Measurements from ENCODE around the gene HRH3.

The HRH3 gene

DNA sequence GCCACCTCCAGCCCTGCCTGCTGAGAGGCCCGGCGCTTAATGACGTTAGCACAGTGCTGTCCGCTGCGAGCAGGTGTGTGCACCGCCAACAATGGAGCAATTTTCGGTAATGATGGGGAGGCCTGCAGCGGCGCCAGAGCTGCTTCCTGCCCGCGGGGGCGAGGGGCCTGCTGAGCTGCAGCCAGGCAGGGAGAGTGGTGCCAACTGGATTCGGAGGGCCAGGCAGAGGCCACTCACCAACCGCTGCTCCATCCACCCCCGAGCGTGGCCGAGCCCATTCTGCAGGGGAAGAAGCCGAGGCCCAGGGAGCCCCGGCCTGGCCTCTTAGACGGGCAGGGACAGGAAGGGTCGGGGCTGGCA lies 9.6 kb downstream of the HRH3 start:
- Mint-ChIP-seq H3K27me3 (peaks cover 25% of the 10 kb centered on the region), H3K4me3 (no peak overlapping the region), H3K27ac (no peak overlapping the region), H3K36me3 (ENCODE audit: low read depth) (peaks cover 9% of the 10 kb centered on the region), H3K9me3 (no peaks in the 10 kb centered on the region), H3K4me1 (ENCODE audit: low read depth) (no peaks in the 10 kb centered on the region)
- intact Hi-C loops (cut with micrococcal nuclease), result no loop called here

DNA sequence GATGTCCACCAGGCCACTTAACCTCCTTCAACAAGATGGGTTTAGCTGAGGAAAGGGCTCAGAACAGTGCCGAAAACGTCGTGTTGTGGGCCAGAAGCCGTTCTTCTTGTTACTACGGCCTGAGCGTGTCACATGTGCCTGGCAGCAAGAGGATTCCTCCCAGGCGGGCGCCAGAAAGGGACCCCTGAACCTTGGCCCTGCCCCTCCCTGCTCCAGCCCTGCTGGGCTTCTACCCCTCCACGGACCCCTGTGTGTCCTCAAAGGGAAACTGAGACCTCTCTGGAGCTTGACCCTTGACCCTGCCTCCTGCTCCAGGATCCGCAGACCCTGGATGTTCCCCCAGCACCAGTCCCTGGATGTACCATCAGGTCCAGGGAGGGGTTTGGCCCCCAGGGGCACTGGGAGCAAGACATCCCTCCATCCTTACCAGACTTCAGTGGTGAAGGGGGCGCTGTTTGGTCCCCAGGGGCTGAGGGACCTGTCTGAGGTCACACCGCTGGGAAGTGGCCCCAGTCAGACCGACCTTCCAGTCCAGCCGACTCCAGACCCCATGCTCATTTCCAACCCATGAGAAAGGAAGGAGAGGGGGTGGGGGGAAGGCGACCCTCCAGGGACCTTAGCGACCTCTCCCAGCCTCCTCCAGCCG lies 10.1 kb downstream of the HRH3 start:
- no peaks in the 10 kb centered on the region for H3K4me1 Mint-ChIP-seq (ENCODE audit: low read depth)
- H3K36me3 Mint-ChIP-seq (ENCODE audit: low read depth), result peaks cover 14% of the 10 kb centered on the region
- no peaks in the 10 kb centered on the region for H3K9me3 Mint-ChIP-seq
- no peak overlapping the region for H3K27ac Mint-ChIP-seq
- peaks cover 23% of the 10 kb centered on the region for H3K27me3 Mint-ChIP-seq
- no peak overlapping the region for H3K4me3 Mint-ChIP-seq
- intact Hi-C loops (cut with micrococcal nuclease), result no loop called here

DNA sequence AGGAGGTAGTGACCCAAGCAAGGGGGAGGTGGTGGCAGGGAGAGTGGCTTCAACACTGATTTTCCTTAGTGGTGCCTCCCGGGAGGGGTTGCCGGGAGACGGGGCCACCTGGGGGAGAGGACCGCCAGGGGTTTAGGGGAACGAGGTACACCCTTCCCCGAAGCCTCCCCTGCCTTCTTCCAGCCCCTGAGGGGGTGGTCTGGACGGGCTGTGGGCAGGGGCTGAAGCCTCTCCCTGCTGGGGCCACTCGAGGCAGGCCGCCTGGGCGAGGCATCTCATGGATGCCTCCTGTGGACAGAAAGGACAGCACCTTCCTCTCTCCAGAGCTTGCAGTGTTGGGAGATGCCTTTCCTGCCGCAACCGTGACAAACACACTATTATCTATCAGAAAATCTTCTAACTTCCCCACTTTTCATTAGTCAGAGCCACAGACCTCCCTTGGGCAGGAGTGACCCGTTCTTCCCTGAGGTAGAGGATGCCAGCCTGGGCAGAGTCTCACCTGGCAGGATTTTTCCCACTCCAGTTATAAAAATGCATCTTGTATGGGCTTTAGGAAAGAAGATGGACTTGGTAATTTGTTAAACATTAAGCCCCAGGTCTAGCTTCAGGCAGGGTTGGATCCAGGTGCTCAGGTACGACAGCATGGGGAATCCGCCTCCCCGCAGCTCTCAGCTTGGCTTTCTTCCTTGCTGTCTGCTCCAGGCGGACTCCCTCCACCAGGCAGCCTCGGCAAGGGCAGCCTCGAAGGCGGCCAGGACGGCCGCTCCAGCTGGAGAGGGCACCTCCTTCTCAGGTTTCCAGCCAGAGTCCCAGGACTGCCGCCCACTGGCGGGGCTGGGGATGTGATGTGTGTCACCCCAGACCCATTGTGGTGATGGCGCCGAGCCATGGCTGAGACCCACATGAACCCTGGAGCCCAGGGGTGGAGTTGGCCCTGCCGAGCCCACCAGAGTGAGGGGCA lies 11.0 kb downstream of the HRH3 start:
- Mint-ChIP-seq H3K27me3 (peaks cover 16% of the 10 kb centered on the region), H3K4me1 (ENCODE audit: low read depth) (no peaks in the 10 kb centered on the region), H3K4me3 (no peak overlapping the region), H3K9me3 (no peaks in the 10 kb centered on the region), H3K36me3 (ENCODE audit: low read depth) (peaks cover 19% of the 10 kb centered on the region), H3K27ac (no peak overlapping the region)
- intact Hi-C loops (cut with micrococcal nuclease), result no loop called here

DNA sequence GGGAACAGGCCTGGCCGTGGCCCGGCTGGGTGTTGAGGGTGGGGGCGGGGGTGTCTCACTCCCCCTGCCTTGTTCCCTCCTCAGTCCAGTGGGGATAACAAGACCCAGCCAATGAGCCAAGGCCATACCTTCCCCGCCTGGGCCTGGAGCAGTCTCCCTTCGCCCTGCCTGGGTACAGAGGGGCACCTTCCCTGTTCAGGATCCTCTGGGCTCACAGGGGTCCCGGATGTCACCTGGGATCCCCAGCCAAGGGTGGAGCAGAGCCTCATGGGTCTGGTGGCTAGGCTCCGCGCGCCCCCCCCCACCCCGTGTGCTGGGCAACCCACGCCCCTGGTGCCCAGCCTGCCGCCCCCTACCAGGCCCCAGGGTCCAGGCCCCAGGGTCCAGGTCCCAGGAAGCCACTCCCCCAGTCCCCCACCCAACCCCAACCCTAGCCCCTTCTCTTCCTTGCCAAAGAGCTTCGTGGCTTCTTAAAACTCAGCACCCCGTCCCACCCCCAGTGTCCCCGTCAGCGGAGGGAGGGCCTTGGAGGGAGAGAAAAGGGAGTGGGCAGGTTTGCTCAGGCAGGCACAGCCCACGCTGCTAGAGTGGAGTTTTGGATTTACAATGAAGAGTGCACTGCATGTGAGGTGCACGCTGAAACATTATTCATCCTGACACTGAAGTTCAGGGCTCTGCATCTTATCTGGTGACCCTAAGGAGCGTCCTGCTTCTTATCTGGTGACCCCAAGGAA lies 11.8 kb downstream of the HRH3 start:
- H3K27me3 Mint-ChIP-seq, result peaks cover 16% of the 10 kb centered on the region
- intact Hi-C loops (cut with micrococcal nuclease), result no loop called here
- no peak overlapping the region for H3K27ac Mint-ChIP-seq
- no peaks in the 10 kb centered on the region for H3K9me3 Mint-ChIP-seq
- H3K4me3 Mint-ChIP-seq, result no peak overlapping the region
- H3K4me1 Mint-ChIP-seq (ENCODE audit: low read depth), result no peaks in the 10 kb centered on the region
- peaks cover 28% of the 10 kb centered on the region for H3K36me3 Mint-ChIP-seq (ENCODE audit: low read depth)

DNA sequence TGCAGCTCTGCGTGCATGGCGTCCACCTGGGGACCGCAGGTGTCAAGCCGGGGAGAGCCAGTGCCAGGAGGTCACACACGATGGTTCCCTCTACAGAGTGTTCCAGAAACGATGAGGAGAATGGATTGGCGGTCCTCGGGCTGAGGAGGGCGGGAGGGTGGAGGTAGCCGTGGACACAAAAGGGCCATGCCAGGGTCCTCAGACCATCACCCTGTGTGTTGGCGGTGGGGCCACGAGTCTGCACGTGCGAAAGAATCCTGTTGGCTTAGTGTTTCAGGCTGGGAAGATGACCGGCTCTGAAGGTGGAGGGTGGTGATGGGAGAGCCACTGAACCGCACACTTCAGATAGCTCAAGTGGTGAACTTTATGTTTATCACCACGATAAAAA lies 13.7 kb downstream of the HRH3 start:
- intact Hi-C loops (cut with micrococcal nuclease), result no loop called here
- H3K36me3 Mint-ChIP-seq (ENCODE audit: low read depth), result peaks cover 46% of the 10 kb centered on the region
- no peak overlapping the region for H3K4me3 Mint-ChIP-seq
- no peaks in the 10 kb centered on the region for H3K4me1 Mint-ChIP-seq (ENCODE audit: low read depth)
- peaks cover 8% of the 10 kb centered on the region for H3K27me3 Mint-ChIP-seq
- no peak overlapping the region for H3K27ac Mint-ChIP-seq
- H3K9me3 Mint-ChIP-seq, result no peaks in the 10 kb centered on the region

DNA sequence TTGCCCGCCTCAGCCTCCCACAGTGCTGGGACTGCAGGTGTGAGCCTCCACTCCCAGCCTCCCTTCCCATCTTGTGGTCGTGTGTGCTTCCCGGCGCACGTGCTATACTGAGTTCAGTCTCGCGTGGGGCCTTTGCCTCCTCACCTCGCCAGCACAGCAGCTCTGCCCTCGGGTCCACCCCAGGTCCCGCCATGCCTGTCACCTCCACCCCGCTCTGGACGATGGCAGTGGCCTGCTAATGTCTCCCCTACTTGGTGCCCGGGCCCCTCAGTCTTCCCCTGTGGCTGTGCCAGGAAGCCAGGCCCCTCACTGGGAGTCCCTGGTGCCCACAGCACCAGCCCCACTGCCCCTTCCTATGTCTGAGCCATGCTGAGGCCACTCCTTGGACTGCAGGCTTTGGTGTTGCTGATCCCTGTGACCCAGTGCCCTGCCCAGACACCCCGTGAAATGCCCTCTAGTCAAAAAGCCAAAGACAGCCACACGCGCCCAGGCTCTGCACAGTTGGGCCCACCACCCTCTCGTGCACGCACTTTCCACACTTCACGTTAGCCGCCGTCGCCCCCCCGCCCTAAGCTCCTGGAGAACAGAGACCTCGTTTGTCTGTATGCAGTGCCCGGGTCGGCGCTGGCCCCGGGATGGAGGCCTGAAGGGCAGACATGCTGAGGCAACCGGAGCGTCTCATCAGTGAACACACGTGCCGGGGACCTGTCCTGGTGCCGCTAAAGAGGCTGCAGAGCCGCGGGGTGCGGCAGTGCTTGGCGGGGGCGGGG lies 14.3 kb downstream of the HRH3 start:
- H3K27me3 Mint-ChIP-seq, result peaks cover 8% of the 10 kb centered on the region
- H3K4me1 Mint-ChIP-seq (ENCODE audit: low read depth), result no peaks in the 10 kb centered on the region
- no peak overlapping the region for H3K27ac Mint-ChIP-seq
- H3K4me3 Mint-ChIP-seq, result no peak overlapping the region
- peaks cover 52% of the 10 kb centered on the region for H3K36me3 Mint-ChIP-seq (ENCODE audit: low read depth)
- no peaks in the 10 kb centered on the region for H3K9me3 Mint-ChIP-seq
- intact Hi-C loops (cut with micrococcal nuclease), result no loop called here

DNA sequence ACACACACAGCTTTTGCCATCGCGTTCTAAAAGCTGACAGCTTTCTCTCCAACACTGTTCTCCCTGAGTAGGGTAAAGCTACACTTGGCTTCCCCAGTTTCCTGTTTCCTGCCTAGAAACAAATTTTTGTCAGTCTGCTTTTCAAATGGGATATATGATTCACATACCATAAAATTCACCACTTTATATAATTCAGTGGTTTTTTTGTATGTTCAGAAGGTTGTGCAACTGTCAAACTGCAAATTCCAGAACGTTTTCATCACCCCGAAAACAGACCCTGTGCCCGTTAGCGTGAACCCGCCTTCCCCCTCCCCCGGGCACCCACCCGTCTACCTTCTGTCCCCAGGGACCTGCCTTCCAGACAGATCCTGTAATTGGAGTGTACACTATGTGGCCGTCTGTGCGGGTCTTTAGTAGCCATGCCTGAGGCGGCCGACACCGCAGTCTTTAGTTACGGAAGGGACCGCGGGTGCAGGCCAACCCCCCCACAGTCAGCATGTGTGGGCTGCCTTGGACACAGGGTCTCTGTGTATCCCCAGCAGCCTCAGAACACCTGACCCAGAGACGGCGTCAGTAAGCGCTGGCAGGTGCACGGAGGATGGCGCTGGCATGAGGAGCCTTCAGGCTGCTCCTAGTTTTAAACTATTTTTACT lies 16.6 kb downstream of the HRH3 start:
- H3K27me3 Mint-ChIP-seq, result no peaks in the 10 kb centered on the region
- intact Hi-C loops (cut with micrococcal nuclease), result no loop called here
- no peak overlapping the region for H3K4me3 Mint-ChIP-seq
- no peaks in the 10 kb centered on the region for H3K4me1 Mint-ChIP-seq (ENCODE audit: low read depth)
- H3K27ac Mint-ChIP-seq, result no peak overlapping the region
- no peaks in the 10 kb centered on the region for H3K9me3 Mint-ChIP-seq
- peaks cover 75% of the 10 kb centered on the region for H3K36me3 Mint-ChIP-seq (ENCODE audit: low read depth)

DNA sequence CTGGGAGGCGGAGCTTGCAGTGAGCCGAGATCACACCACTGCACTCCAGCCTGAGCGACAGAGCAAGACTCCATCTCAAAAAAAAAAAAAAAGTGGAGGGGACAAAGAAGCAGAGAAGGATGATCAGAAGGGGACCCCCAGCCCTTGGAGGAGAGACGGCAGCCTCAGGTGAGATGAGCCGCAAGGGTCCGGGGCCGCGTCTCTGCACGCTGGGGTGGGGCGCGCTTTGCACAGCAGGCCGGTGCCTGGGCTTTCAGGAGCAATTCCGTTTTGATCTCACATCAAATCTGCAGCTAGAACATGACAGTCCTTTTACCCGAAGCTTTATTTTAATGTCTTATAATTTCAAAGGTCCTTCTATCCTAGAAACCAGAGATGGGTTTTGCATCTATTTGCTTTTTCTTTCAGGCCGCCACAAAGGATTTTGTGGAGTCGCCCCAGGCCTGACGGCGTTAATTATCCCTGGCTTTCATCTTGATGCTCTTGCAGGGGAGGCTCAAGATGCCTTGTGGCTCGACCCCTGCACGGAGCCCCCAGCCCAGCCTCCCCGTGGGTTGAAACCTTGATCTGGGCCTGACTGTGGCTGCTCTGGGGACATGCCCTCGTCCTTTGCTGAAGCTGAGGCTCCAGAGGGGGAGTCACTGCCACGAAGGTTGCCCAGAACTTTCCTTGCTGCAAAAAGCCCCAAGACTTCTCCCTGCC lies 17.3 kb downstream of the HRH3 start:
- intact Hi-C loops (cut with micrococcal nuclease), result no loop called here
- Mint-ChIP-seq H3K4me3 (no peak overlapping the region), H3K27me3 (no peaks in the 10 kb centered on the region), H3K36me3 (ENCODE audit: low read depth) (peaks cover 82% of the 10 kb centered on the region), H3K27ac (no peak overlapping the region), H3K4me1 (ENCODE audit: low read depth) (no peaks in the 10 kb centered on the region), H3K9me3 (no peaks in the 10 kb centered on the region)

DNA sequence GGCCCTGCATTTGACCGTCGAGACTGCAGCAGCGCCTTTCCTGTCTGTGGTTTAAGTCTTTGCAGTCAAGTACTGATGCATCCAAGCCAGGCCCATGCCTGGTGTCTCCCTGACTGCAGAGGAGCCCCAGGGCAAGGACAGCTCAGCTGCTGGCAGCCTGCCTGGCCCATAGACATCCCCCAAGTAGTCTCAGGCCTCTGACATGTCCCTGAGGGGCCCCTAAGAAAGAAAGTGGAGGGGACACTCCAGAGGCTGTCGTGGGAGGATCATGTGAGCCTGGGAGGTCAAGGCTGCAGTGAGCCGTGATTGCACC lies 18.0 kb downstream of the HRH3 start:
- intact Hi-C loops (cut with micrococcal nuclease), result no loop called here
- Mint-ChIP-seq H3K27ac (no peak overlapping the region), H3K9me3 (no peaks in the 10 kb centered on the region), H3K36me3 (ENCODE audit: low read depth) (peaks cover 90% of the 10 kb centered on the region), H3K4me1 (ENCODE audit: low read depth) (no peaks in the 10 kb centered on the region), H3K27me3 (no peaks in the 10 kb centered on the region), H3K4me3 (no peak overlapping the region)

DNA sequence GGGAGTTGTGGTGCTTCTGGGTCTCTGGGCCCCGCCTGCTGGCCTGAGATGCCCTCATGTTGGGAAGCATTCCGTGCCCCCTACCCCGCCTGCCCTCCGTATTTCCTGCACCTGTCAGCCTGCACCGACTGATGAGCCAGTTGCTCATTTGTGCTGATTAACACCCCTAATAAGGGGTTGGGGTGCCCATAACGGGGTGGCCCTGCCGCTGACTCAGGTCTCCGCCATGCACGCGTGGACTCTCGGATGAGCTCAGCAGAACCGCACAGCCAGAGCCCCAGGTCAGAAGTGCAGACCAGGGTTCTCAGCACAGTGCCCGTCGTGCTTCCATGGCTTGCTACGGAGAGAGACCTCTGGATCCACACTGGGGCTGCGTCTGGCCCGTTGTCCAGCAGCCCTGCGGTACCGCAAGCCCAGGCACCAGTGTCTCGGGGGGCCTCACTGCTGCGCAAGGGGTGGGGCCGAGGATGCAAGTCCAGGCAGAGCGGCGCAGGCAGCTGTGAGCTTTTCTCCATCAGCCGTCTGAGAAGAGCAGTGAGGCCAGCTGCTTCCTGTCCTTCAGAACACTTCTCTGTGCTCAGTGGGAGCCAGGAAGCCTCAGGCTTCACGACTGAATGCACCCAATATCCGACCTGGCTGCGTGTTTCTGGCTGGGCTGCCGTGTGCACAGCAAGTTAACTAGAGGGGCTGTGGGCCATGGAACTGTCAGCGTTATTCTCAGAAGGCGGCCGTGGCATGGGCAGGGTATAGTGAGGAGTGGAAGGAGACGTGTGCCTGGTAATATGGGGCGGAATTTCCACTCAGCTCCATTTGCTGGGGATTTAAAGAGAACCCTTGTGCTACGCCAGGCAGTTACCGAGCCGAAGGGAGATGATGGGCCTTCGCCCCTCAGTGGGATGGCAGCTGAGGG lies 18.6 kb downstream of the HRH3 start:
- no peaks in the 10 kb centered on the region for H3K27me3 Mint-ChIP-seq
- H3K9me3 Mint-ChIP-seq, result no peaks in the 10 kb centered on the region
- no peaks in the 10 kb centered on the region for H3K4me1 Mint-ChIP-seq (ENCODE audit: low read depth)
- peaks cover 93% of the 10 kb centered on the region for H3K36me3 Mint-ChIP-seq (ENCODE audit: low read depth)
- H3K4me3 Mint-ChIP-seq, result no peak overlapping the region
- intact Hi-C loops (cut with micrococcal nuclease), result no loop called here
- H3K27ac Mint-ChIP-seq, result no peak overlapping the region

DNA sequence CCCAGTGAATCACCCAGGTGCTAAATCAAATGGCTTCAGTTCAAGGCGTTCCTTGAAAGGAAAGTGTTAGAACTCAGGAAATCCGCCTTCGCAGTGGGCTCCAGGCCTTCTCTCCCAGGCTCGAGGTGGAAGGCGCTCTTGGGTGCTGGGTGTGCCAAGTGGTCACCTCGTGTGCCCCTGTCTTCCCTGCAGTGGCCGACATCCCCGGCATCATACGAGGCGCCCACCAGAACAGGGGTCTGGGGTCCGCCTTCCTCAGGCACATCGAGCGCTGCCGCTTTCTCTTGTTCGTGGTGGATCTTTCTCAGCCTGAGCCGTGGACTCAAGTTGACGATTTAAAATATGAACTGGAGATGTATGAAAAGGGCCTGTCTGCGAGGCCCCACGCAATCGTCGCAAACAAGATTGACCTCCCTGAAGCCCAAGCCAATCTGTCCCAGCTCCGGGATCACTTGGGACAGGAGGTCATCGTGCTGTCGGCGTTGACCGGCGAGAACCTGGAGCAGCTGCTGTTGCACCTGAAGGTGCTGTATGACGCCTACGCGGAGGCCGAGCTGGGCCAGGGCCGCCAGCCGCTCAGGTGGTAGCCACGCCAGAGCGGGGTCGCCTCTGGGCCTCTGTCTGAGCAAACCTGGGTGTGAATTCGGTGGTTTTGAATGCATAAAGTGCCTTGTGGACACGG lies 19.4 kb downstream of the HRH3 start:
- intact Hi-C loops (cut with micrococcal nuclease), result no loop called here

DNA sequence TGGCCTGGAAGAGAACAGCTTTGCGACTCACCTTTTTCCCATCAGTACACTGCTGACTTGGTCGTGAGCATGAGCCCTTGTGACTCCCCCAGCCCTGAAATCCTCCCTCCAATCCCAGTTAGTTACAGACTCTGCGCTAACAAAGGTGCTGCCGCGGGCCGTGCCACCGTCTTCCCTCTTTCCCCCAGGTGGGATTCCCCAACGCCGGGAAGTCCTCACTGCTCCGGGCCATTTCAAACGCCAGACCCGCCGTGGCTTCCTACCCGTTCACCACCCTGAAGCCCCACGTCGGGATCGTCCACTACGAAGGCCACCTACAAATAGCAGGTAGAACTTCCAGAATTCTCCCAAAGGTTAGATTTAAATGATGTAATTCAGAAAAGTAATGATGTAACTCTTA lies 21.1 kb downstream of the HRH3 start:
- Mint-ChIP-seq H3K9me3 (no peaks in the 10 kb centered on the region), H3K27me3 (no peaks in the 10 kb centered on the region), H3K4me3 (no peak overlapping the region), H3K36me3 (ENCODE audit: low read depth) (peaks cover 98% of the 10 kb centered on the region), H3K27ac (no peak overlapping the region), H3K4me1 (ENCODE audit: low read depth) (no peaks in the 10 kb centered on the region)
- intact Hi-C loops (cut with micrococcal nuclease), result no loop called here

More for the DNA sequence above, 19.4 kb downstream of the HRH3 start:
- Mint-ChIP-seq H3K27ac (no peak overlapping the region), H3K9me3 (no peaks in the 10 kb centered on the region), H3K36me3 (ENCODE audit: low read depth) (peaks cover 93% of the 10 kb centered on the region), H3K27me3 (no peaks in the 10 kb centered on the region), H3K4me1 (ENCODE audit: low read depth) (no peaks in the 10 kb centered on the region), H3K4me3 (no peak overlapping the region)

Data from dendritic cell treated with granulocyte-macrophage colony-stimulating factor and Interleukin-4, amounts not matched to agents 40 ng/mL and 50 ng/mL, for 4 days (primary cell).